Kidney (tissue), 14 donors: ENCODE measurements around the gene ASIC3. TPM values are rescaled to one million over a fixed set of nuclear protein-coding genes. Genes with fewer than 3 reads are reported as not detected.
A peak's percentile ranks its signal among the peaks of the same experiment; 100 is the strongest.

Experiments
- DNase-seq, 5 donors: peaks; one replicate each; pipeline ENCODE4 v3.0.0-alpha.2; 2013 to 2020
- FAIRE-seq: peaks from 2 replicates; lab custom pipeline; 2012; peaks lifted over from hg19 to GRCh38; lab: Jason Lieb, UNC
- H3K27ac ChIP-seq, 2 donors: one replicate each; pipeline ENCODE4 v1.7.0; 2013; ENCODE audit warnings: low read depth in 2 of 2, low read length in 2 of 2, inconsistent platforms in 1 of 2
- H3K27me3 ChIP-seq: one replicate; pipeline ENCODE4 v1.7.1; 2013; ENCODE audit warnings: low read length, inconsistent platforms; ENCODE audit not compliant: control insufficient read depth, insufficient read depth
- H3K36me3 ChIP-seq, 3 donors: one replicate each; pipeline versions ENCODE4 v1.7.0 to v1.7.1; 2013; ENCODE audit warnings: low read length in 3 of 3, control low read depth in 1 of 3, inconsistent platforms in 1 of 3; ENCODE audit not compliant: insufficient read depth in 3 of 3, control insufficient read depth in 2 of 3
- H3K4me1 ChIP-seq, 3 donors: one replicate each; pipeline versions ENCODE4 v1.7.0 to v1.7.1; 2013; ENCODE audit warnings: low read length in 3 of 3, inconsistent platforms in 1 of 3, low read depth in 1 of 3; ENCODE audit not compliant: control insufficient read depth in 2 of 3, insufficient read depth in 2 of 3
- H3K4me3 ChIP-seq, 3 donors: one replicate each; pipeline versions ENCODE4 v1.7.0 to v1.8.1; 2013; ENCODE audit warnings: low read length in 3 of 3, control low read depth in 1 of 3, inconsistent platforms in 1 of 3
- H3K9ac ChIP-seq, 3 donors: one replicate each; pipeline versions ENCODE4 v1.7.0 to v1.7.1; 2013; ENCODE audit warnings: low read length in 3 of 3, control low read depth in 1 of 3, inconsistent platforms in 1 of 3
- H3K9me3 ChIP-seq, 3 donors: one replicate each; pipeline versions ENCODE4 v1.7.0 to v1.7.1; 2013; ENCODE audit warnings: low read length in 3 of 3, control low read depth in 1 of 3, inconsistent platforms in 1 of 3; ENCODE audit not compliant: control insufficient read depth in 2 of 3, insufficient read depth in 1 of 3
- CTCF ChIP-seq: IDR thresholded peaks from 3 replicates; pipeline ENCODE4 v1.5.1; 2012; ENCODE audit warnings: mild to moderate bottlenecking, moderate library complexity, borderline replicate concordance; ENCODE audit not compliant: insufficient read depth; ENCODE audit errors: extremely low read depth
- intact Hi-C: fragments of 100-400 bp; cut with DNase I; formaldehyde crosslinking; loops from one replicate; pipeline ENCODE4 v1.11.1; 2022
- polyA plus RNA-seq: library from polyadenylated mRNA; stranded (reverse); fragments of 350-450 nt; fragmentation: Illumina TruSeq; extraction: RNeasy Lipid Tissue Mini Kit (QIAGEN cat#74804); gene quantifications from one replicate; pipeline ENCODE4 v1.2.3, GENCODE V29; 2014; ENCODE audit warnings: low read depth, low replicate concordance; ENCODE audit not compliant: insufficient read depth
- total RNA-seq: library from RNA; stranded (reverse); fragmentation: NEBNext Ultra II Directional; extraction: Animal tissue kit (Norgen Biotek cat#: 25700); gene quantifications from one replicate; pipeline ENCODE4 v1.2.1, GENCODE V29; 2021
- donor health status: control.
- donor health status: control.
- donor health status: control.
- donor health status: control.
- donor health status: control.
- donor health status: DM: yes; HTN: yes; CAD: no.
- donor health status: Normal renal cell carcinoma (clear cell type).

Gene ASIC3
- total and polyA plus RNA-seq, 2 donors from 2014 or later: 1.9 to 3.1 TPM

GRCh38 chr7:151089893-151090730 lies 41.8 kb downstream of the ASIC3 start:
- DNase-seq (peak in 1 of 5 donors; percentile 74), FAIRE-seq (no peak)
- Histone ChIP-seq H3K27me3 (no peaks in the 10 kb centered on the region), H3K4me1 (peaks cover 0 to 26% (median 20%) of the 10 kb centered on the region in 3 donors), H3K4me3 (peak overlapping the region in 2 of 3 donors; percentile 25 to 79), H3K9ac (peak overlapping the region in 1 of 3 donors; percentile 80), H3K27ac (peak overlapping the region; percentile 88 to 89), H3K9me3 (no peaks in the 10 kb centered on the region), H3K36me3 (no peaks in the 10 kb centered on the region)
- no peak for TF ChIP-seq CTCF
- intact Hi-C loops: no loop called here

GRCh38 chr7:151091003-151091402 lies 42.7 kb downstream of the ASIC3 start:
- peaks cover 0 to 21% (median 20%) of the 10 kb centered on the region in 3 donors for H3K4me1 ChIP-seq

GRCh38 chr7:151091431-151091830 lies 43.1 kb downstream of the ASIC3 start:
- no peak for DNase-seq
- Histone ChIP-seq H3K36me3 (no peaks in the 10 kb centered on the region), H3K27me3 (no peaks in the 10 kb centered on the region), H3K9me3 (no peaks in the 10 kb centered on the region), H3K4me3 (no peak overlapping the region), H3K9ac (no peak overlapping the region), H3K27ac (no peak overlapping the region), H3K4me1 (peaks cover 0 to 21% (median 20%) of the 10 kb centered on the region in 3 donors)
- intact Hi-C loops: no loop called here
- FAIRE-seq: no peak
- TF ChIP-seq CTCF: peak; percentile 16

More at GRCh38 chr7:151091003-151091402, 42.7 kb downstream of the ASIC3 start:
- no peaks in the 10 kb centered on the region for H3K27me3 ChIP-seq
- no peak overlapping the region for H3K9ac ChIP-seq
- no peaks in the 10 kb centered on the region for H3K9me3 ChIP-seq
- H3K27ac ChIP-seq: no peak overlapping the region
- no peak for TF ChIP-seq CTCF
- FAIRE-seq (no peak), DNase-seq (peak in 1 of 5 donors; percentile 55)
- intact Hi-C loops: no loop called here
- no peaks in the 10 kb centered on the region for H3K36me3 ChIP-seq
- no peak overlapping the region for H3K4me3 ChIP-seq
